Peyer's patch (tissue), 4 donors: ENCODE data around the gene ZNF184.

Experiments
- POLR2A ChIP-seq, 2 donors: fragments of 450-650 bp; IDR thresholded peaks; one replicate each; pipeline ENCODE4 v1.5.1; 2017; ENCODE audit warnings: antibody characterized with exemption in 2 of 2, mild to moderate bottlenecking in 2 of 2, moderate library complexity in 2 of 2
- TF ChIP-seq, protein P1 (sequence below), 6 experiments: fragments of 450-650 bp in 4 of 6; fragments of 200-600 bp in 2 of 6; sonication (generic) in 1 of 6; IDR thresholded peaks; one replicate each; pipeline ENCODE4 v1.5.1; 2017 to 2019; ENCODE audit warnings: antibody characterized with exemption in 6 of 6, mild to moderate bottlenecking in 3 of 6, moderate library complexity in 1 of 6

DNA sequence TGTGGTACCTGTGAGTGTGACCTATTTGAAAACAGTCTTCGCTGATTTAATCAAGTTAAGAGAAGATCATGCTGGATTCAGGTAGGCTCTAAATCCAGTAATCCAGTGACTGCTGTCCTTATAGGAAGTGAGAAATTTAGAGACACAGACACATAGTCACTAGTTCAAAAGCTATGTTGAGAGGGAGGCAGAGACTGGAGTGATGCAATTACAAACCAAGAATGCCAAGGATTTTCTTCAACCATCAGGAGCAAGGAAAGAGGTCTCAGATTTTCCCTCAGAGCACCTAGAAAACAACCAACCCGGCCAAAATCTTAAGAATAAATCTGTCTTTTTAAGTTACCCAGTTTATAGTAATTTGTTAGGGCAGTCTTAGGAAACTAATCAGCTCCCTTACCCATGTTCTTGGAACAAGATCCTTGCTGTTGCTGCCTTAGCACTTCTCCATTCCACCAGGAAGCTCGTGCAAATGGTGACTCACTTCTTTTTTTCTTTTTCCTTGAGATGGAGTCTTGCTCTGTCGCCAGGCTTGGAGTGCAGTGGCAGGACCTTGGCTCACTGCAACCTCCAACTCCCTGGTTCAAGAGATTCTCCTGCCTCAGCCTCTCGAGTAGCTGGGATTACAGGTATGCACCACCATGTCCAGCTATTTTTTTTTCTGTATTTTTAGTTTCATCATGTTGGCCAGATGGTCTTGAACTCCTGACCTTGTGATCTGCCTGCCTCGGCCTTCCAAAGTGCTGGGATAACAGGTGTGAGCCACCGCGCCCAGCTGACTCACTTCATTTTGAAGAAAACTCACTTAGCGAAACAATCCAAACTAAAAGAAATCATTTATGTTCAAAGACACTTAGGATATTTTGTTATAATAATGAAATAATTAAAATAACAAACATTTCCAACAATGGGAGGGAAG is 34.4 kb upstream of the ZNF184 start:
- TF ChIP-seq, protein P1, sequence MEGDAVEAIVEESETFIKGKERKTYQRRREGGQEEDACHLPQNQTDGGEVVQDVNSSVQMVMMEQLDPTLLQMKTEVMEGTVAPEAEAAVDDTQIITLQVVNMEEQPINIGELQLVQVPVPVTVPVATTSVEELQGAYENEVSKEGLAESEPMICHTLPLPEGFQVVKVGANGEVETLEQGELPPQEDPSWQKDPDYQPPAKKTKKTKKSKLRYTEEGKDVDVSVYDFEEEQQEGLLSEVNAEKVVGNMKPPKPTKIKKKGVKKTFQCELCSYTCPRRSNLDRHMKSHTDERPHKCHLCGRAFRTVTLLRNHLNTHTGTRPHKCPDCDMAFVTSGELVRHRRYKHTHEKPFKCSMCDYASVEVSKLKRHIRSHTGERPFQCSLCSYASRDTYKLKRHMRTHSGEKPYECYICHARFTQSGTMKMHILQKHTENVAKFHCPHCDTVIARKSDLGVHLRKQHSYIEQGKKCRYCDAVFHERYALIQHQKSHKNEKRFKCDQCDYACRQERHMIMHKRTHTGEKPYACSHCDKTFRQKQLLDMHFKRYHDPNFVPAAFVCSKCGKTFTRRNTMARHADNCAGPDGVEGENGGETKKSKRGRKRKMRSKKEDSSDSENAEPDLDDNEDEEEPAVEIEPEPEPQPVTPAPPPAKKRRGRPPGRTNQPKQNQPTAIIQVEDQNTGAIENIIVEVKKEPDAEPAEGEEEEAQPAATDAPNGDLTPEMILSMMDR (IDR thresholded peaks at IDR 0.05) = no peak
- TF ChIP-seq POLR2A (IDR thresholded peaks at IDR 0.05) = no peak
